NCI-H460 (cell line): ENCODE results near the gene NEURL1B. TPM values are rescaled to one million over a fixed set of nuclear protein-coding genes. Genes with fewer than 3 reads are reported as not detected.
A peak's percentile ranks its signal among the peaks of the same experiment; 100 is the strongest.

Source experiments
- DNase-seq: peaks from one replicate; pipeline ENCODE4 v3.0.0-alpha.2; 2016; ENCODE audit warnings: low read depth; ENCODE audit errors: extremely low read depth
- total RNA-seq: library from RNA; depleted of rRNA; stranded (reverse); fragments of >200 nt; shearing (Covaris generic); gene quantifications from 2 replicates; pipeline ENCODE4 v1.2.3, GENCODE V29; 2014

Gene NEURL1B
- total RNA-seq, 1 experiment from 2014 or later, result 2.3 TPM

DNA sequence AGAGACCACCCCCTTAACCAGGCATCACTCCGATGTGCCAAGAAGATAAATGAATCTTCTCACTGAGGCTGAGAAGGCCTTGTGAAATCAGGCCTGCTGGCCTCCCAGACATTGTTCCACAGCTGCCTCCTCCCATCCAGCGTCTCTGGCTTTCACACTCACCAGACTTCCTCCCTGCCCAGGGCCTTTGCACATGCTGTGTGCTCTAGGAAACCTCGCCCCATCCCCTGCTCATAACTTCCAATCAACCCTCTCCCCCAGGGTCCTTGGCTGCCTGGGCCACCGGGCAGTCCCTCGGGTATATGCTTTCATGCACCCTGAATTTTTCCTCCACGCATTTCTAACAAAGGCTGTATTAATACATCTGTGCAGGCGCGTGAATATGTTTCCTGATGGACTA is 71.5 kb downstream of the NEURL1B start:
- DNase-seq, result no peak

DNA sequence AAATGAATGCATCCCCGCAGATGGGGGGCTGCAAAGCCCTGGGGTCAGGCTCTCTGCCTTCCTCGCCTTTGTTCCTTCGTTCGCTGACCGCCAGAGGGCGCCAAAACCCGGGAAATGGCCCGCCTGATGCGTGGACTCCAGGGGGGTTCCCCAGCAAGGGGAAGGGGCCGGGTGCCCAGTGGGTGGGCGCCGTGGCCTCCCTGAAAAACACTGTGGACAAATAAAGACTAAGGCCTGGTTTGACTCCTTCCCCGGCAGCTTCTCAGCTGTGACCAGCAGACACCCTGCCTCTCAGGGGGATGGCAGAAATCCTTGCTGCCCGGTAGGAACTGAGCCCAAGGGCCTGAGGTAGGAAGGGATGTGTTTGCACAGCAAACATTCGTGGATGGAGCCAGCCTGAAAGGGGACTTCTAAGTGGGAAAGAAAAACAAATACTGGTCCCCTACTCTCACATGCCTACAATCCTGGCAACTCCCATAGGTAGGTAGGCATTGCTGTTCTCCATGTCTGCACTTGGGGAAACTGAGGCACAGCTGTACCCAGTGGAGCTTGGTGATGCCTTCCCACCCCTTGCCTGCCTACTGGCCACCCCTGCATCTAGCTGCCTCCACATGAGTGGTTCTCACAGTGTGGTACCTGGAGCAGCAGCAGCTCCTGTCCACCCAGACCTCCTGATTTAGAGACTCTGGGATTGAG is 72.2 kb downstream of the NEURL1B start:
- peak; percentile 45 for DNase-seq

DNA sequence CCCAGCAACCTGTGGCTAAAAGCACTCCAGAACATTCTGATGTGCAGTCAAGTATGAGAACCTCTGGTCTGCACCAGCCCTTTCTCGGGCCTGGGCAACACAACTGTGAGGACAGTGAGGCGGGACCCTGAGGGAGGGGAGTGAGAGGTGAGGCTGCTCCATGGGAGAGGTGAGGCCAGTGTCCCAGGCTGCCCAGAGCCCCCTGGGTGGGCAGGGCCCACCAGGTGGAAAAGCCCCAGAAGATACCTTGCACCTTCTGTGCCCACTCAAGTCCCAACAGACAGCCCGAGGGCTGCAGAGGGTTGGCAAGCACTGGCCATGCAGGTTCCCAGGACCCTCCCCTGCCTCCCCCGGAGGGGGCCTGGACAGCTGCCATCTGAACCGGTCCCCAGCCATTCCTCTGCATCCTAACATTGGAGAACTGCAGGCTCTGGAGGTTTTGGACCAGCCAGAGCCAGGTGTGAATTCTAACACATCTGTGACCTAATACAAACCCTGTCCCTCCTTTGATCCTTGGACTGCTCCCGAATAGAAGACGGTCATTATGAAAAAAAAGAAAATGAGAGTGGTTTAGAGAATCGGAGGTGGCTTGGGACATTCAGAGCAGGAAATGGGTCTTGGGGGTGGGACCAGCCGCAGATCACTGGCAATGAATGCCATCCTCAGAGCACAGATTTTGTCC is 72.9 kb downstream of the NEURL1B start:
- DNase-seq, result no peak

DNA sequence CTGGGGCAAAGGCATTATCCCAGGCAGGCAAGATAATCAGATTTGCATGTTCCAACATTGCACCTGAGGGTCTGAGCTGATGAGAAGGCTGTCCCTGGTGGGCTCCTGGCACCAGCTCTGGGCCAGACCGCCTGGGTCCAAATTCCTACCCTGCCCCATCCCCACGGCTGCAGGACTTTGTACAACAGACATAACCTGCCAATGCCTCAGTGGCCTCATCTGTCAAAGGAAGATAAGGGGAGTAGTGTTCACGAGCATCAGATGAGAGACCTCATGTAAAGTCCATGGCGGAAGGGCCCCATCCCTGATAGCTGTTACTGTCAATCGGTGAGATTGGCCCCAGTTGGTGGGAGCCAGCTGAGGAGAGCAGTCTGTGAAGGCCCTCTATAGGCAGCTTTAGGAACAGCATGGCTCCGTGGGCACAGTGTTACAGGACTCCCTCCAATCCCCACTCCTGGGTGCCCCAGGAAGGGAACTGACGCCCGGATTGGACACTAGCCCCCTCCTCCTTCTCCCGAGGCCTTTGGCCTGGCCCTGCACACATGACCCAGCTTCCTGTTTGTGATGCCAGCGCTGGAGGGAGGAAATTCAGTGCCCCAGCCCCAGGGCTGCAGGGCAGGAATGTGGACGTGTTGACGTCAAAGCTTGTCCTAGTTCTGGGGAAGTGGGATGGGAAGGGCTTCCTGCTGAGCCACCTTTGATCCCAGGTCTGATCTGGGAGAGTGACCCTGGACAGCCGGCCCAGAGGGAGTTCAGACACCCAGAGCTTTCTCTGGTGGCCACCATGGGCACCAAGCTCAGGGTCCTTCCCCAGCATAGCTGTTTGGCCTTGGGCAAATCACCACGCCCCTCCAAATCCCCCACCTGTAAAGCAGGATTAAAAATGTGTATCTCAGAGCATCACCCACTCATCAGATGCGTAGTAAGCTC is 73.7 kb downstream of the NEURL1B start:
- DNase-seq, result peak; percentile 99

DNA sequence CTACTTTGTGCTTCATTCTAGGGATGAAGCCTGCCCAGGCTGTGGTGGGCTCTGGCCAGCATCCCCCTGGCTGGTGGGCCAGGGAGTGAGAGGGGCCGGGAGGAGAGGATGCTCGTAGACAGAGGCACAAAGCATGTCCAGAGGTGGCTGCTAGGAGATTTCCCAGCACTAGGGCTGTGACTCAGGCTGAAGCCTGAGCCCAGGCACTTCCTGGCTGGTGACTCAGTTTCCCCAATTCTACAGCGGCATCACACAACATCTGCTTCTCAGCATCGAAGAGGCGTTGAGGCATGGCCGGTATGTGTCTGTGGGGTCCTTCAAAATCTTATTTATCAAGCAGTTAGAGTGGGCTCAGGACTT is 74.3 kb downstream of the NEURL1B start:
- DNase-seq, result no peak

DNA sequence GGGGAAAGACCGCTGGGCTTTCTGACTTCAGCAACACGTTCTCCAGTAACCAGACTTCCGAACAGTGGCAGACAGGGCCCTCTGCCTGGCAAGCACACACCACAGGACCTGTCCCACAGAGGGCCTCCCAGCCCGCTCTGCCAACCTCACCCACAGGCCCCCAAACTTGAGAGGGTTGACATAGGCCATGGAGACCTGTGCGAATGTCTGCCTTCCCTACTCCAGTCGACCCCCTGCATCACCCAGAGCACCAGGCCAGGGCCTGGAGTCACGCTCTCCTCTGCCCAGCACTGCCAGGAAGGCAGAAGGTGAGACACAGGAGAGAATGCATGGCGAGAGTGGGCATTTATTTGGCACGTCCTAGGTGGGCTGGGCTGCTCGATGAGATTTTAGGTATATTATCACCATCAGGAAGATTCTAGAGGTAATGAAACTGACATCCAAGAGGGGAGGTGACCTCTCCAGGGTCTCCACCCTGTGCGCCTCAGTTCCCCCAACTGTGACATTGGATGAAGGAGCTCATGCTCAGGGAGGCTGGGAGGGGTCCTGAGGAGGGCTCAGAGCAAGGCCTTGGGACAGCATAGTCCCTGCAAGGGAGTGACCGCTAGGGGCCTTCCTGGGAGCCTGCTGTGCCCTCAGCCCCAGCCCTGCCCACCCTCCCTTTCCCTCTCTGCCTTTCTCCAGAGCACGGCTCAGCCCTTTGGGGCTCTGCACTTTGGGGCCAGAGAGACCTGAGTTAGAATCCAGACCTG is 75.0 kb downstream of the NEURL1B start:
- DNase-seq, result peak; percentile 61

DNA sequence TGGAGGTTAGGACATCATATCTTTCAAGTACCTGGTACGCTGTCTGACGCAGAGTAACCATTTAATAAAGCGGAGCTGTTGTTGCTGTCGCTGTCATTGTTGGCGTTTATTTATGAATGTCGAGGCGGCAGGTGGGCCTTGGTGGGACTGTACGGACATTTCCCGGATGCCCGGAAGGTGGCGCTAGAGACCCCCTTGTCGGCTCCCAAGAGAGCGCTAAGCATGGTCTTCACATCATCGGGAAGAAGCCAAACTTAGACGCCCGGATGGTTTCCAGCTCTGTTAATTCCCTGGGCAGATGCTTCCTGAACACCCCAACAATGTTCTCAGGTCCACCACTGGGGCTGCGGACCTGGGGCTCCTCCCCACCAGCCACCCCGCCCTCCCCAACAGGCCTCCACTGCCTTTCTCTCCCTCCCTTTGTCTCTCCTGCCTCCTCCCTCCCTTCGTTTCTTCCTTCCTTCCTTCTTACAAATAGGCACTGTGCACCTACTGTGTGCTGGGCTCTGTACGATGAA is 75.8 kb downstream of the NEURL1B start:
- DNase-seq, result peak; percentile 85

DNA sequence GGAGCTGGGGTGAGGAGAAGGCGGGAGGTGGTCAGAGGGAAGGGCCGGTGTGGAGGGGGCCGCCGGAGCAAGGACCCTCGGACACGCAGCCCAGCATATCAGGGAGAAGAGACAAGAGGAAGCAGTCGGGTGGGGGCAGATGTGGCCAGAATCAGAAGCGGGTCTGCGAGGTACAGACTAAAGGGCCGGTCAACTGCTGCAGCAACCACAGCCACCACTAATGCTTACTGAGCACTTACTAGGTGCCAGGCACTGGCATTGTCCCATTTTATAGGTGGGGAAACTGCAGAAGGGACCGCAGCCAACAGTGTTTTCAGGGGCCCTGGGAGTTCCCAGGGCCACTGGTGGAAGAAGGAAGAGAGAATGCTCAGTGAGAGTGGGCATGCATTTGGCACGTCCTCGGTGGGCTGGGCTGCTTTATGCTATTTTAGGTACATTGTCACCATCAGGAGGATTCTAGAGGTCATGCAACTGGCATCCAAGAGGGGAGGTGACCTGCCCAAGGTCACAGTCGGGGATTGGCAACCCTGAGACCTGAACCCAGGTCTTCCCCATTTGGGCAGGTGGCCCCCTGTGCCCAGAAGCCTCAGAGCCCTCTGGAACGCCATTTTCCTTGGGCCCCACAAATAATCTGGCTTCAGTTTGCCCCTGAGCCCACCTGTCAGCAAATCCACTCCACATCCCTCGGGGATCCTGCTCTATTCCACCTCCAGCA is 76.6 kb downstream of the NEURL1B start:
- DNase-seq, result no peak

DNA sequence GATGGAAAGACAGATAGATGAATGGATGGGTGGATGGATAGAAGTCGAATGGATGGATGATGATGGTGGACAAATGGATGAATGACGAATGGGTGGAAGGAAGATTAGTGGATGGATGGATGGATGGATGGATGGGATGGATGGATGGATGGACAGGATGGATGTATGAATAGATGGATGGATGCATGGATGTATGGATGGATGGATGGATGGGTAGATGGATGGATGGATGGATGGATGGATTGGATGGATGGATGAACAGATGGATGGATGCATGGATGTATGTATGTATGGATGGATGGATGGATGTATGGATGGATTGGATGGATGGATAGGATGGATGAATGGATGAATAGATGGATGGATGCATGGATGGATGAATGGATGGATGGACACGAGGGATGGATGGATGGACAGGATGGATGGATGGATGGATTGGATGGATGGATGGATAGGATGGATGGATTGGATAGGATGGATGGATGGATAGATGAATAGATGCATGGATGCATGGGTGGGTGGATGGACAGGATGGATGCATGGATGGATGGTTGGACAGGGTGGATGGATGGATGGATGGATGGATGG is 77.6 kb downstream of the NEURL1B start:
- no peak for DNase-seq

DNA sequence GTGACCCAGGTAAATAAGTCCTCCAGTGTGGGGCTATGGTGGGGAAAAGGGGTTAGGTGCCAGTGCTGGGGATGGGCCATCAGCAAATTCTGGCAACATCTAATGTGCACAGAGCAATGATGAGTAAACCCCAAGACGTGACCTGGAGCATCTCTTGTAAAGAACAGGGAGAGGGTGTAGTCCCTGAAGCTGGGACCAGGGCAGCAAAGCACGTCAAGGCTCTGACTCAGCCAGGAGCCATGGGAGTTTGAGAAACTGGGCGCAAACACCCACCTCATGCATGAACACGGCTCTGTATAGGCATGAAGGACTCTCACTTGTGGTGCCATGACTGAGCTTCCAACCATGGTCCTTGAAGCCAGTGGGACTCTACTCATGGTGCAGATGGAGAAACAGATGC is 78.1 kb downstream of the NEURL1B start:
- DNase-seq, result no peak

DNA sequence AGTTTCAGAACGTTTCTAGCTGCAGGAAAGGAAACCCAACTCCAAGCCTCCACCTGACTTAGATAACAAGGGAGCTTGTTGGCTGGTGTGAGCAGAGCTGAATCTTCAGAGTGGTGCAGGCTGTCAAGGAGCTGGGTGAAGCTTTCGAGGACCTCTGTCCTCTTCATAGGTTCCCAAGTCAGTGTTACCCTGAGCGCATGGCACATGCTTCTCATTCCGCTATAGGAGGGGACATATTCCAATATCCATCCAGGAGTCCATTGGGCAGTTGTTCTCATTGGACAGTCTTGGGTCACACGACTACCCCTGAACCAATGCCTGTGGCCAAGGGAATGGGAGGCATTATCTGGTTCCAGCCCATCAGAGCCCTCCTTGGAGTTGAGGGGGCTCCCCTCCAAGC is 79.6 kb downstream of the NEURL1B start:
- DNase-seq, result no peak

DNA sequence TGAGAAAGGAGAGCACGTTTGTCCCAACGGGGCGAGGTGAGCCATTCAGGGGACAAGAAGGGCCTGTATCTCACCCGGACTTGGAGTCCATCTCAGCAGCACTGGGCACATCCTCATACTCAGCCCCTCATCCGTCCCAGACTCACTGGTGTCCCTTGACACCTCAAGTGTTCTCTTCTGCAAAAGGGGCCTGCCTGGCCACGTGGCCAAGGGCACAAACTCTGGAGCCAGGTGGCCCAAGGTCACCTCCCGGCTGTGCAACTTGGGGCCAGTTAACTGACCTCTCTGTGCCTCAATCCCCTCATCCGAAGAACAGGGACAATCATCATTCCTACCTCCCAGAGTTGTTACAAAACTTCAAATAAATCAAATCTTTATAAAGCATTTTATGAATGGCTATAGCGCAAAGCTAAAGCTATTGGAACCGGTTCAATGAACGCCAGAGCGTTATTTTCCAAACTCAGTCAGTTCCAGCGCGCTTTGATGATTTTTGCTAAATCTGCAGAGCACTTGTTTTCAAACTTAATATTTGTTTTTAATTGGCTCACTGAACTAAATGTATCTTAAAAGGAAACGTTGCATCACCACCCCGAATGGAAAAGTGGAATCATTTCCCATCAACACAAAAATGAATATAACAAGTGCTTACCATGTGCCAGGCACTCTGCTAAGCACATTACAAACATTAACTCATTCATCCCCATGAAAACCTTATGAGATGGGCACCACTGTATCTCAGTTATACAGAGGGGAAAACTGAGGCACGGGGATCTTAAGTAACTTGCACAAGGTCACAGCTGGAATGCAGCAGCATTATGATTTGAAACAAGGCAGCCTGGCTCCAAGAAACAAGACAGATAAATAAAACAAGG is 80.6 kb downstream of the NEURL1B start:
- no peak for DNase-seq

DNA sequence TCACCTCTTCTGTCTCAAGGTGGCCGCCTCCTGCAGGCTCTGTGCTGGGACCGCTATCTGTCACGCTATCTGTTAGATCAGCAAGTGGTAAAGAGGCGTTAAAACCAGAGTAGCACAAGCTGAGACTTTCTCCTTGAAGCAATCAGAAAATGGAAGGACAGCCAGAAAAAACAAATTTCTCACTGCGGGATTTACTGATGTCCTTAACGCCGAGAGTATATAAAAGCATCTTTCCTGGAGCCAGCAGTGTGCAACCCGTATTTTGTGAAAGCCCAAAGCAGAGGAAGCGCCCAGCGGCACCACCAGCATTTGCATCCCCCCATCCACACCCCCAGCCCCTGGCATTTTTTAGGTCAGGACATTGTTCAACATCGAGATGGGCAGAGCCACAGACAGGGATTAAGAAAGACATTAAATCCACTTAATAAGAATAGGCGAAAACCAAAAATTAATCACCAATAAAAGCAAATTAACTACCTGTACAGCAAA is 81.3 kb downstream of the NEURL1B start:
- DNase-seq, result no peak

DNA sequence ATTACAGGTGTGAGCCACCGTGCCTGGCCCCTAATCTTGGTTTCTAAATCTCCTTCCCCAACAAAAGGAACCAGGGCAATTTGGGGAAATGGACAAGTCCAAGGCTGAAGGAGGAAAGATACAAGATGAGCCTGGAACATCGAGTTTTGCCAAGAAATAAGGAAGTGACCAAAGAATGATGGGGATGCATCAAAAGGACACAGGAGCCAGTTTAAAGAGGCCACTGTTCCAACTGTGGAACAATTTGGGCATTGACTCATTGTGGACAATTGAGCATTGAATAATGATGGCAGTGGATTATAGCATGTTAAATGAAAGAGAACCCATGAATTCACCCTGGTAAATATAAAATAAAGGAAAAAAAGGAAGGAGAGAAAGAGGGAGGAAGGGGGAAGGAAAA is 82.4 kb downstream of the NEURL1B start:
- no peak for DNase-seq

DNA sequence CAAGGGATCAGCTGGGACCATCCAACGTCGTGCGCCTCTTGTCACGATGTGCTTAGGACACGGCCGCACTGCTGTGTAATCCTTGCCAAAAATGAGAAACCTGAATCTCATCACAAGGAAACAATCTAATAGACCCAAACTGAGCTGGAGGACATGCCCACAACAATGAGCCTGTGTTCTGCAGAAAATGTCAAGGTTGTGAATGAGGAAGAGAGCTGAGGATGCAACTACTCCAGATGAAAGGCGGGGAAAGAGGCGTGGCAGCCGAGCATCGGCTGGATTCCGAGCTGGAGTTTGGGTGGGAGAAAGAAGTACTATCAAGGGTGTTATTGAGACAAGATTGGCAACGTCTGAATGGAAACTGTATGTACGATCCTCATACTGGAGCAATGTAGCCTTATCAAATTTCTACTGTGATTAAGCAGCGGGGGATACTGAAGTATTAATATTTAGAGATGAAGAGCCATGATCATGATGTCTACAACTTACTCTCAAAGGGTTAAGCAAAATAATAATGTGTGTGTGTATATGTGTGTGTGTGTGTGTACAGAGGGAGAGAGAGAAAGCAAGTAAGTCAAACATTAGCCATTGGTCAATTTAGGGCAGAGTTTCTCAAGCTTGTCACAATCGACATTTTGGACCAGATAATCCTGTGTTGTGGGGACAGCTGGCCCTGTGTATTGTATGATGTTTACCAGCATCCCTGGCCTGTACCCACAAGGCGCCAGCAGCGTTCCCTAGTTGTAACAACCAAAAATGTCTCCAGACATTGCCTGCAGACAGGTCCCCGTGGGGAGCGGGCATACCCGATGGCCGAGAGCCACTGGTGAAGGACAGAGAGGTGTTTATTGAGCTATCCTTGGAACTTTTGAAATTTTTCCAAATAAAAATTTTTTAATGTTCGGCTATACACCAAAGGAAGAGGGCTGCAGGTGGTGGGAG is 83.5 kb downstream of the NEURL1B start:
- no peak for DNase-seq

DNA sequence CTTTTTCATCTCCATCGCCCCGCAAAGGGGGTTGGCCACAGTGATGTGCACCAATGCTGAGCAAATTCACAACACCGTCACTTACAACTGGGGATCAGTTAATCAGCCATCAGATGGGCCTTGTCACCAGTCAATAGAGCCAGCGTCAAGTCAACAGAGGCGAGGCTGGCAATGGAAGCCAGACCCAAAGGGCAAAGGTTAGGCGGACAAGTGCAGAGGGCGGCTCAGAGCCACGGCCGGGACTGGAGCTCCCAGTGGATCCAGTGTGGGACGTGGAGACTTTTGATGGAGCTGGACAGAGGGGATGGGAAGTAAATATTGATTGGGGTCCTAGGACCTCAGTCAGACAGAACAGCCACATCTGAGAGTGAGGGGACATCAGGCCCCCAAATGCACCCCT is 84.2 kb downstream of the NEURL1B start:
- DNase-seq, result no peak

DNA sequence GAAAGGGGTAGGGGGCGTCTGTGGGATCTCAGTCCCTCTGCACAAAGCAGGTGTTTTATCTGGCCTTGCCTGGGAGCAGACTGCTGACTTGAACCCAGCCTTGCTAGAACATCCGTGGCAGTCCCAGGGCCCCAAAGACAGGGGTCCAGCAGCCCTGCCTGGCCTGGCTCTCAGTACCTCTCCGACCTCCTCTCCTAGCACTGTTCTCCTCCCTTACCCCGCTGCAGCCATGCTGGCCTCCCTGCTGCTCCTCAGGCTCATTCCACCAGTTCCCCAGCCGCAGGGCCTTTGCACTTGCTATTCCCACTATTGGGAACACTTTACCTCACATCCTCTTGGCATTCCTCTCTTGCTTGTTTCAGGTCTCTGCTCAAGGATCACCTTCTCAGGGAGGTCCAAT is 84.7 kb downstream of the NEURL1B start:
- DNase-seq, result no peak
